Subcutaneous abdominal adipose tissue (tissue), 5 donors: ENCODE data around the gene CCDC154.

Source experiments
- H3K27ac ChIP-seq: one replicate; pipeline ENCODE4 v1.7.0; 2013; ENCODE audit warnings: low read depth, mild to moderate bottlenecking, inconsistent platforms, low read length, moderate library complexity
- H3K27me3 ChIP-seq, 5 donors: one replicate each; pipeline ENCODE4 v1.7.0; 2013; ENCODE audit warnings: low read length in 5 of 5, inconsistent platforms in 1 of 5; ENCODE audit not compliant: control insufficient read depth in 5 of 5, insufficient read depth in 4 of 5
- H3K36me3 ChIP-seq, 5 donors: one replicate each; pipeline ENCODE4 v1.7.0; 2013; ENCODE audit warnings: low read length in 5 of 5; ENCODE audit not compliant: control insufficient read depth in 5 of 5, insufficient read depth in 5 of 5
- H3K4me1 ChIP-seq, 5 donors: one replicate each; pipeline ENCODE4 v1.7.0; 2013; ENCODE audit warnings: low read length in 5 of 5, mild to moderate bottlenecking in 3 of 5, moderate library complexity in 1 of 5; ENCODE audit not compliant: control insufficient read depth in 5 of 5, insufficient read depth in 5 of 5
- H3K4me3 ChIP-seq, 5 donors: one replicate each; pipeline ENCODE4 v1.7.0; 2013; ENCODE audit warnings: low read length in 5 of 5, low read depth in 1 of 5
- H3K9ac ChIP-seq, 5 donors: one replicate each; pipeline ENCODE4 v1.7.0; 2013; ENCODE audit warnings: low read length in 5 of 5, mild to moderate bottlenecking in 4 of 5, moderate library complexity in 3 of 5
- H3K9me3 ChIP-seq, 5 donors: one replicate each; pipeline ENCODE4 v1.7.0; 2013; ENCODE audit warnings: low read length in 5 of 5; ENCODE audit not compliant: control insufficient read depth in 5 of 5
- donor health status: healthy.
- donor health status: healthy.
- donor health status: healthy.
- donor health status: healthy.
- donor health status: healthy.

Gene CCDC154

GRCh38 chr16:1426734-1427471 is 17.5 kb downstream of the CCDC154 start:
- no peaks in the 10 kb centered on the region for H3K36me3 ChIP-seq

GRCh38 chr16:1425616-1426370 is 18.6 kb downstream of the CCDC154 start:
- H3K9ac ChIP-seq = no peak overlapping the region
- no peaks in the 10 kb centered on the region for H3K9me3 ChIP-seq
- H3K4me1 ChIP-seq = peaks cover 0 to 14% (median 4%) of the 10 kb centered on the region in 5 donors
- no peak overlapping the region for H3K27ac ChIP-seq
- peaks cover 0 to 16% (median 11%) of the 10 kb centered on the region in 5 donors for H3K27me3 ChIP-seq
- no peaks in the 10 kb centered on the region for H3K36me3 ChIP-seq
- H3K4me3 ChIP-seq = no peak overlapping the region

More at GRCh38 chr16:1426734-1427471, 17.5 kb downstream of the CCDC154 start:
- no peak overlapping the region for H3K27ac ChIP-seq
- H3K4me1 ChIP-seq = peaks cover 0 to 8% (median 4%) of the 10 kb centered on the region in 5 donors
- H3K4me3 ChIP-seq = no peak overlapping the region
- H3K9ac ChIP-seq = peak overlapping the region in 1 of 5 donors; percentile 21
- no peaks in the 10 kb centered on the region for H3K9me3 ChIP-seq
- H3K27me3 ChIP-seq = peaks cover 0 to 21% (median 12%) of the 10 kb centered on the region in 5 donors

- Histone ChIP-seq H3K9me3 (no peaks in the 10 kb centered on the region), H3K27me3 (peaks cover 0 to 10% (median 4%) of the 10 kb centered on the region in 5 donors), H3K36me3 (no peaks in the 10 kb centered on the region), H3K9ac (no peak overlapping the region), H3K27ac (no peak overlapping the region), H3K4me1 (peaks cover 3 to 26% (median 15%) of the 10 kb centered on the region in 5 donors), H3K4me3 (no peak overlapping the region)
These were observed 20.3 kb downstream of the CCDC154 start for GRCh38 chr16:1424028-1424427.

GRCh38 chr16:1422076-1422475 is 22.3 kb downstream of the CCDC154 start:
- no peak overlapping the region for H3K9ac ChIP-seq
- H3K4me1 ChIP-seq = peaks cover 3 to 18% (median 13%) of the 10 kb centered on the region in 5 donors
- no peak overlapping the region for H3K27ac ChIP-seq
- no peaks in the 10 kb centered on the region for H3K27me3 ChIP-seq
- no peak overlapping the region for H3K4me3 ChIP-seq
- H3K36me3 ChIP-seq = peaks cover 0 to 3% (median 0%) of the 10 kb centered on the region in 5 donors
- H3K9me3 ChIP-seq = no peaks in the 10 kb centered on the region

- no peaks in the 10 kb centered on the region for H3K9me3 ChIP-seq
- peaks cover 3 to 19% (median 13%) of the 10 kb centered on the region in 5 donors for H3K4me1 ChIP-seq
These were observed 24.2 kb downstream of the CCDC154 start for GRCh38 chr16:1420111-1420539.

GRCh38 chr16:1416521-1416941 is 27.8 kb downstream of the CCDC154 start:
- H3K36me3 ChIP-seq = peaks cover 0 to 10% (median 2%) of the 10 kb centered on the region in 5 donors
- no peak overlapping the region for H3K27ac ChIP-seq
- H3K4me1 ChIP-seq = peaks cover 3 to 39% (median 31%) of the 10 kb centered on the region in 5 donors

More at GRCh38 chr16:1420111-1420539, 24.2 kb downstream of the CCDC154 start:
- H3K36me3 ChIP-seq = peaks cover 0 to 3% (median 0%) of the 10 kb centered on the region in 5 donors
- peak overlapping the region; percentile 44 to 97 (median 92) for H3K9ac ChIP-seq
- peak overlapping the region; percentile 97 for H3K27ac ChIP-seq
- H3K27me3 ChIP-seq = no peaks in the 10 kb centered on the region
- peak overlapping the region; percentile 81 to 96 (median 92) for H3K4me3 ChIP-seq

GRCh38 chr16:1414532-1415260 is 29.7 kb downstream of the CCDC154 start, which contains the start of gene UNKL:
UNKL (minus strand) TSS chr16:1414704; CDS start chr16:1414691, 13 bp downstream.
- H3K4me3 ChIP-seq = peak within 1 kb of the TSS; percentile 50 to 93 (median 76)
- H3K9ac ChIP-seq = peak within 1 kb of the TSS in 4 of 5 donors; percentile 85 to 91 (median 90)
- H3K36me3 ChIP-seq = peaks cover 0 to 18% (median 8%) of the 10 kb centered on the region in 5 donors
- no peaks in the 10 kb centered on the region for H3K27me3 ChIP-seq
- peak within 1 kb of the TSS; percentile 54 for H3K27ac ChIP-seq
- peaks cover 0 to 25% (median 24%) of the 10 kb centered on the region in 5 donors for H3K4me1 ChIP-seq
- no peaks in the 10 kb centered on the region for H3K9me3 ChIP-seq

More at GRCh38 chr16:1416521-1416941, 27.8 kb downstream of the CCDC154 start:
- H3K9ac ChIP-seq = no peak overlapping the region
- no peak overlapping the region for H3K4me3 ChIP-seq
- no peaks in the 10 kb centered on the region for H3K9me3 ChIP-seq
- no peaks in the 10 kb centered on the region for H3K27me3 ChIP-seq

- H3K9ac ChIP-seq = peak overlapping the region in 4 of 5 donors; percentile 85 to 91 (median 90)
- H3K9me3 ChIP-seq = no peaks in the 10 kb centered on the region
- H3K27ac ChIP-seq = peak overlapping the region; percentile 54
- H3K36me3 ChIP-seq = peaks cover 0 to 18% (median 8%) of the 10 kb centered on the region in 5 donors
- peak overlapping the region; percentile 44 to 93 (median 76) for H3K4me3 ChIP-seq
- H3K27me3 ChIP-seq = no peaks in the 10 kb centered on the region
- peaks cover 0 to 21% (median 18%) of the 10 kb centered on the region in 5 donors for H3K4me1 ChIP-seq
These were observed 30.4 kb downstream of the CCDC154 start for GRCh38 chr16:1413684-1414531.

GRCh38 chr16:1412847-1413246 is 31.5 kb downstream of the CCDC154 start:
- Histone ChIP-seq H3K9ac (peak overlapping the region in 1 of 5 donors; percentile 40), H3K27ac (no peak overlapping the region), H3K4me3 (peak overlapping the region in 2 of 5 donors; percentile 10 to 29), H3K36me3 (peaks cover 0 to 15% (median 8%) of the 10 kb centered on the region in 5 donors), H3K27me3 (peaks cover 0 to 3% (median 0%) of the 10 kb centered on the region in 5 donors), H3K4me1 (peaks cover 0 to 30% (median 25%) of the 10 kb centered on the region in 5 donors), H3K9me3 (no peaks in the 10 kb centered on the region)
